Pancreas (tissue), 10 donors: ENCODE data around the gene MACROD2. TPM values are rescaled to one million over a fixed set of nuclear protein-coding genes. Genes with fewer than 3 reads are reported as not detected.

ENCODE experiments used
- ATAC-seq, 4 donors: fragments of 200-7000 bp; cut with Tn5 transposase; one replicate each; pipeline versions ENCODE4 v1.8.0 to v1.9.1; 2020; ENCODE audit warnings: mild to moderate bottlenecking in 4 of 4, moderate library complexity in 4 of 4
- DNase-seq, 6 donors: peaks; one replicate each; pipeline ENCODE4 v3.0.0-alpha.2; 2020
- FAIRE-seq: peaks from 2 replicates; lab custom pipeline; 2012; peaks lifted over from hg19 to GRCh38; lab: Jason Lieb, UNC
- H3K27ac ChIP-seq, 4 donors: fragments of 200-600 bp; sonication (generic); 1 replicate in 3 of 4; 2 replicates in 1 of 4; pipeline versions ENCODE4 v1.5.0 to v1.8.0; 2020
- H3K27me3 ChIP-seq, 4 donors: fragments of 200-600 bp; one replicate each; pipeline ENCODE4 v1.8.0; 2021
- H3K36me3 ChIP-seq, 3 donors: fragments of 200-600 bp; sonication (generic) in 1 of 3; one replicate each; pipeline versions ENCODE4 v1.5.0 to v1.8.0; 2020 to 2021
- H3K4me1 ChIP-seq, 3 donors: fragments of 200-600 bp; one replicate each; pipeline ENCODE4 v1.8.0; 2021
- H3K4me3 ChIP-seq, 4 donors: fragments of 200-600 bp; sonication (generic) in 2 of 4; one replicate each; pipeline versions ENCODE4 v1.5.0 to v1.8.0; 2020 to 2021
- H3K9me3 ChIP-seq, 4 donors: fragments of 200-600 bp; one replicate each; pipeline ENCODE4 v1.8.0; 2021
- WGBS, 2 donors: extraction: QIAGEN DNeasy Blood & Tissue Kit; methylation state at CpG; one replicate each; pipeline ENCODE4 v1.1.7; 2013; 5-methylcytosine and 5-hydroxymethylcytosine counted together
- intact Hi-C, 3 donors: fragments of 100-400 bp; cut with DNase I; formaldehyde crosslinking; loops; one replicate each; pipeline versions ENCODE4 v1.11.1 to v1.14.2; 2022
- polyA plus RNA-seq, 2 donors: library from polyadenylated mRNA; stranded (reverse); fragments of 200-250 nt; gene quantifications; one replicate each; pipeline ENCODE4 v1.2.3, GENCODE V29; 2013
- total RNA-seq, 6 donors: library from RNA; stranded (reverse); fragmentation: NEBNext Ultra II Directional in 4 of 6; extraction: Animal tissue kit (Norgen Biotek cat#: 25700) in 4 of 6; gene quantifications; one replicate each; pipeline versions ENCODE4 v1.2.1 to v1.2.4, GENCODE V29; 2021 to 2023
- TF ChIP-seq, protein P1 (sequence below), 4 donors: fragments of 200-600 bp; sonication (generic) in 3 of 4; IDR thresholded peaks; one replicate each; pipeline versions ENCODE4 v1.5.0 to v1.8.0; 2021; ENCODE audit warnings: antibody characterized with exemption in 4 of 4
- donor health status: healthy with polysubstance abuse.
- donor health status: DM: no; HTN: no; CAD: no; lungs with moderate emphysema.
- donor health status: DM: no; HTN: no; CAD: no.
- donor health status: control.
- donor health status: control.
- donor health status: Bipolar disorder and iron deficiency.
- donor health status: DM: yes; HTN: yes; CAD: no.
- donor health status: DM: no; HTN: no; CAD: no.
- donor health status: DM: no; HTN: no; CAD: no.
- donor health status: DM: yes; HTN: yes; CAD: no.

MACROD2 gene
- total and polyA plus RNA-seq, 8 donors = 1.7 to 4.9 (median 2.7) TPM

DNA sequence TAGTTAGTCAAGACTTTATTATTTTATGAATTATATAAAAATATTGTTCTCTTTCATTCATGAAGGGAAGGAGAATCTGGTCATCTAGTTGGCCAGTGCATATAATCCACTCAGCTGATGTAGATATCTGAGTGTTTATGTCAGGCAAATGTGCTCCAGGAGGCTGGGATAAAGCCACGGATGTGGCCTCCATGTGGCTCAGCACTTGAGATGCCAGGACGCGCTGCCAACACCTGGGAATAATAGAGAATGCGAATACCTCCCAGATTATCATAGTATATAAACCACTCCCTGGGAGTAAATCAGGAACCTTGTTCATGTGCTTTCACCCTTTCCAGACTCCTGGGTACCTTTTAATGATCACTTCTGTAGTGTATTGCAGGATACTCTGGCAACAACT is 1571.9 kb downstream of the MACROD2 start:
- H3K36me3 ChIP-seq = no peaks in the 10 kb centered on the region
- DNase-seq (no peak), ATAC-seq (no peak), FAIRE-seq (no peak)
- WGBS, 2 donors = 90 to 96% methylated on average over 4 of the region's 4 CpGs
- no peaks in the 10 kb centered on the region for H3K4me1 ChIP-seq
- no peaks in the 10 kb centered on the region for H3K9me3 ChIP-seq
- no peak overlapping the region for H3K27ac ChIP-seq
- TF ChIP-seq, protein P1, sequence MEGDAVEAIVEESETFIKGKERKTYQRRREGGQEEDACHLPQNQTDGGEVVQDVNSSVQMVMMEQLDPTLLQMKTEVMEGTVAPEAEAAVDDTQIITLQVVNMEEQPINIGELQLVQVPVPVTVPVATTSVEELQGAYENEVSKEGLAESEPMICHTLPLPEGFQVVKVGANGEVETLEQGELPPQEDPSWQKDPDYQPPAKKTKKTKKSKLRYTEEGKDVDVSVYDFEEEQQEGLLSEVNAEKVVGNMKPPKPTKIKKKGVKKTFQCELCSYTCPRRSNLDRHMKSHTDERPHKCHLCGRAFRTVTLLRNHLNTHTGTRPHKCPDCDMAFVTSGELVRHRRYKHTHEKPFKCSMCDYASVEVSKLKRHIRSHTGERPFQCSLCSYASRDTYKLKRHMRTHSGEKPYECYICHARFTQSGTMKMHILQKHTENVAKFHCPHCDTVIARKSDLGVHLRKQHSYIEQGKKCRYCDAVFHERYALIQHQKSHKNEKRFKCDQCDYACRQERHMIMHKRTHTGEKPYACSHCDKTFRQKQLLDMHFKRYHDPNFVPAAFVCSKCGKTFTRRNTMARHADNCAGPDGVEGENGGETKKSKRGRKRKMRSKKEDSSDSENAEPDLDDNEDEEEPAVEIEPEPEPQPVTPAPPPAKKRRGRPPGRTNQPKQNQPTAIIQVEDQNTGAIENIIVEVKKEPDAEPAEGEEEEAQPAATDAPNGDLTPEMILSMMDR (IDR thresholded peaks at IDR 0.05) = no peak
- H3K27me3 ChIP-seq = no peaks in the 10 kb centered on the region
- H3K4me3 ChIP-seq = no peak overlapping the region
- intact Hi-C loops = no loop called here

DNA sequence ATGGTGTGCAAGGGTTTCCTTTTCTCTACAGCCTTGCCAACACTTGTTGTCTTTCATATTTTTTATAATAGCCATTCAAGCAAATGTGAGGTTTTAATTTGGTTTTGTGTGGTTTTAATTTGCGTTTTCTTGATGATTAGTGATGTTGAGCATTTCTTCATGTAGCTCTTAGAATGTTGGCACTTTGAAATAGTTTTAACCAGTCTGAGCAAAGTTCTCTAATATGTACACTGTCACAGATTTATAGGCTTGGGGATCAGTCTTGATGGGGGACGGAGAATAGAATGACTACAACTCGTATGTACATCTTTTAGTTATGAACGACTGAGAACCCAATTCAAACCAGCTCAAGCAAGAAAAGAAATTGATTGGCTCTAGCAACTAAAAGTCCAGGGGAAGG is 1574.8 kb downstream of the MACROD2 start:
- FAIRE-seq (no peak), DNase-seq (no peak), ATAC-seq (no peak)
- 90 to 92% methylated on average over 4 of the region's 4 CpGs for WGBS, 2 donors
- no peak overlapping the region for H3K27ac ChIP-seq
- H3K4me3 ChIP-seq = no peak overlapping the region
- no peaks in the 10 kb centered on the region for H3K4me1 ChIP-seq
- H3K27me3 ChIP-seq = no peaks in the 10 kb centered on the region
- H3K9me3 ChIP-seq = no peaks in the 10 kb centered on the region
- intact Hi-C loops = loop anchor here in 1 of 3 donors (10.0 kb wide), 1 partner anchor 65 kb away; no protein-coding TSS in a partner anchor
- no peaks in the 10 kb centered on the region for H3K36me3 ChIP-seq
- TF ChIP-seq, protein P1 (IDR thresholded peaks at IDR 0.05) = no peak

DNA sequence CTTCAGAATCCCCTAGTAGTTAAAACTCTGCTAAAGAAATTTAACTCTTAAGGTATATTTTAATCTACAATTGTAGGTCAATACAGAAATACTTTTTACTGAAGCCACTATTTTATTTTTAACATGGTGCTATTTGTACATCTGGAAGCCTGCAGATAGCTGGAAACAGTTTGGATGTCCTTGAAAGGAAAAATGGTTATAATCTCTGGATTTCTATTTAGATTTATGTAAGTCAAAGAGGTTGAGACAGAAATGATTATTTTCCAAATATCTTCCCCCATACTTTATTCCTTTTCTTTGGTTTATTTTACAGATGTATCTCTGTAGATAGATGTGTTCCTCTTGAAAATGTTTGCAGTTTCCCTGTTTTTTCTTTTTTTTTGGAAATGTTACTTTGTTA is 1575.7 kb downstream of the MACROD2 start:
- FAIRE-seq (no peak), ATAC-seq (no peak), DNase-seq (no peak)
- intact Hi-C loops = loop anchor here in 1 of 3 donors (10.0 kb wide), 1 partner anchor 64 kb away; no protein-coding TSS in a partner anchor
- no peaks in the 10 kb centered on the region for H3K4me1 ChIP-seq
- no peaks in the 10 kb centered on the region for H3K27me3 ChIP-seq
- H3K4me3 ChIP-seq = no peak overlapping the region
- H3K9me3 ChIP-seq = no peaks in the 10 kb centered on the region
- TF ChIP-seq, protein P1 (IDR thresholded peaks at IDR 0.05) = no peak
- H3K27ac ChIP-seq = no peak overlapping the region
- H3K36me3 ChIP-seq = no peaks in the 10 kb centered on the region

DNA sequence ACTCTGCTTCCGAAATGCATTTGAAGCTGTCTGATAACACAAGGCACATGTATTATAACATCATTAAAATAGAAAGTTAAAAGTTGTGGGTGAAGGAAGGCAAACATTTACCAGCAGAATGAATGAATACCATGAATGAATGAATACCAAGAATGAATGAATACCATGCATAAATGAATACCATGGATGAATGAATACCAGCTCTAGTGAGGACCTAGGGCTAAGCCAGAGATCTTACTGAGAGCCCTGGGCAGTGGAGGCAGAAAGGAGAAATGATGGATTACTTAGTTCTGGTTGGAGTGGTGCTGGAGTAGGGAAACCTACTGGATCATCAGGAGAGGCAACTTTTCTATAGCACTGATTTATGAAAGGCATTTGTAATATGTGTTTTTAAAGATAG is 1579.9 kb downstream of the MACROD2 start:
- Histone ChIP-seq H3K27me3 (no peaks in the 10 kb centered on the region), H3K27ac (no peak overlapping the region), H3K4me3 (no peak overlapping the region), H3K36me3 (no peaks in the 10 kb centered on the region), H3K9me3 (no peaks in the 10 kb centered on the region), H3K4me1 (no peaks in the 10 kb centered on the region)
- no peak for FAIRE-seq
- no peak for ATAC-seq
- intact Hi-C loops = loop anchor here in 1 of 3 donors (10.0 kb wide), 1 partner anchor 60 kb away; no protein-coding TSS in a partner anchor
- TF ChIP-seq, protein P1 (IDR thresholded peaks at IDR 0.05) = no peak
- DNase-seq = no peak
- WGBS, 2 donors = 60 to 84% methylated on average over 1 of the region's 1 CpG

DNA sequence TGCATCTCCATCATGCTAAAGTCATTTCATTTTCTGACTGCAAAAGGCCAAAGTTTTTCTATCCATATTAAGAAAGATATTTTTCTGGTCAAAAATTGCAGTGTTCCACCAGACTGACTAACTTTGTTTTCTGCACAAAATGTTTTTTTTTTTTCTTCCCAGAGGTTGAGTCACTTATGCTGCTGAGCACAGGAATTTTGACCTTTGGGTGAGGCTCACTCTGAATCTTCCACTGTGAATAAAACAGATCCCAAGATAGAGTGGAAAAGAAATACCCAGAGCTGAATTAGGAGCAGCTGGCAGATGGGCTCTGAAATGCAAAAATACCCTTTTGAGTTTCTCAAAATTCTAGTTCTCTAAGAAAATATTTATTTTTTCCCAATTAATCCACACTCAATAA is 1581.1 kb downstream of the MACROD2 start:
- DNase-seq (no peak), ATAC-seq (no peak), FAIRE-seq (no peak)
- no peaks in the 10 kb centered on the region for H3K36me3 ChIP-seq
- intact Hi-C loops = loop anchor here in 1 of 3 donors (10.0 kb wide), 1 partner anchor 58 kb away; no protein-coding TSS in a partner anchor
- no peaks in the 10 kb centered on the region for H3K9me3 ChIP-seq
- no peaks in the 10 kb centered on the region for H3K27me3 ChIP-seq
- H3K4me3 ChIP-seq = no peak overlapping the region
- TF ChIP-seq, protein P1 (IDR thresholded peaks at IDR 0.05) = no peak
- no peak overlapping the region for H3K27ac ChIP-seq
- H3K4me1 ChIP-seq = no peaks in the 10 kb centered on the region
